Measurements from ENCODE around the gene ELL3.
A peak's percentile ranks its signal among the peaks of the same experiment; 100 is the strongest.
"Not testable (repeated sequence)": the region's sequence is repeated elsewhere in the genome, so short reads cannot be mapped to it uniquely, and the experiment has no call there.

The ELL3 gene

GRCh38 chr15:43748376-43748775, 28.4 kb downstream of the ELL3 start:
- peak overlapping the region; percentile 62 for H3K4me3 ChIP-seq (ENCODE audit: low read depth, low read length)
- no peak for TF ChIP-seq CTCF (IDR thresholded peaks at IDR 0.05; ENCODE audit: insufficient read depth, low read depth, low read length, missing control alignments)
- DNase-seq (ENCODE audit: low read depth): peak; percentile 35

- DNase-seq (ENCODE audit: low read depth): peak; percentile 74
Observed at GRCh38 chr15:43746903-43747309, 29.9 kb downstream of the ELL3 start.

GRCh38 chr15:43746245-43746902, 30.4 kb downstream of the ELL3 start, which contains the start of gene PDIA3:
Gene PDIA3, plus strand, starts transcription at chr15:43746438. Its CDS starts 102 bp downstream, at chr15:43746540.
- DNase-seq (ENCODE audit: low read depth): peak; percentile 96
- peak within 1 kb of the TSS; percentile 62 for H3K4me3 ChIP-seq (ENCODE audit: low read depth, low read length)

More at GRCh38 chr15:43746903-43747309, 29.9 kb downstream of the ELL3 start:
- H3K4me3 ChIP-seq (ENCODE audit: low read depth, low read length): peak overlapping the region; percentile 62

- peak overlapping the region; percentile 57 for H3K4me3 ChIP-seq (ENCODE audit: low read depth, low read length)
Observed at GRCh38 chr15:43735416-43735815, 41.4 kb downstream of the ELL3 start.

GRCh38 chr15:43728053-43728725, 48.6 kb downstream of the ELL3 start:
- not testable (repeated sequence) for DNase-seq (ENCODE audit: low read depth); H3K4me3 ChIP-seq (ENCODE audit: low read depth, low read length)

More at GRCh38 chr15:43735416-43735815, 41.4 kb downstream of the ELL3 start:
- TF ChIP-seq CTCF (IDR thresholded peaks at IDR 0.05; ENCODE audit: insufficient read depth, low read depth, low read length, missing control alignments): no peak
- DNase-seq (ENCODE audit: low read depth): peak; percentile 82

GRCh38 chr15:43726306-43726705, 50.5 kb downstream of the ELL3 start:
- H3K4me3 ChIP-seq (ENCODE audit: low read depth, low read length); DNase-seq (ENCODE audit: low read depth): not testable (repeated sequence)

- TF ChIP-seq CTCF (IDR thresholded peaks at IDR 0.05; ENCODE audit: insufficient read depth, low read depth, low read length, missing control alignments): no peak
- no peak for DNase-seq (ENCODE audit: low read depth)
- H3K4me3 ChIP-seq (ENCODE audit: low read depth, low read length): no peak overlapping the region
Observed at GRCh38 chr15:43723151-43723550, 53.6 kb downstream of the ELL3 start.

All from GM12865 (cell line).